Progenitor cell of endocrine pancreas (in vitro differentiated cells): ENCODE results near the gene RELL1. TPM values are rescaled to one million over a fixed set of nuclear protein-coding genes. Genes with fewer than 3 reads are reported as not detected.

Experiments
- DNase-seq: peaks from one replicate; pipeline ENCODE4 v3.0.0; 2021; ENCODE audit warnings: low spot score; ENCODE audit not compliant: unreplicated experiment
- H3K27ac Mint-ChIP-seq: 2 replicates; pipeline ENCODE4 v1.8.0; 2021; ENCODE audit warnings: mild to moderate bottlenecking, moderate library complexity, mixed read lengths
- H3K27me3 Mint-ChIP-seq: 2 replicates; pipeline ENCODE4 v1.8.0; 2021; ENCODE audit warnings: mixed read lengths
- H3K36me3 Mint-ChIP-seq: 2 replicates; pipeline ENCODE4 v1.8.0; 2022; ENCODE audit warnings: mixed read lengths; ENCODE audit not compliant: insufficient read depth
- H3K4me1 Mint-ChIP-seq: 2 replicates; pipeline ENCODE4 v1.8.0; 2021; ENCODE audit warnings: low read depth, mixed read lengths
- H3K4me3 Mint-ChIP-seq: 2 replicates; pipeline ENCODE4 v1.8.0; 2021; ENCODE audit warnings: low read depth, mild to moderate bottlenecking, moderate library complexity, mixed read lengths
- H3K9me3 Mint-ChIP-seq: 2 replicates; pipeline ENCODE4 v1.8.0; 2021; ENCODE audit warnings: low read depth, mixed read lengths
- CTCF ChIP-seq: fragments of 200-600 bp; sonication (generic); IDR thresholded peaks from one replicate; pipeline ENCODE4 v1.5.0; 2021; ENCODE audit warnings: antibody characterized with exemption, mild to moderate bottlenecking; ENCODE audit not compliant: unreplicated experiment
- total RNA-seq: library from RNA; stranded (reverse); gene quantifications from 2 replicates; pipeline ENCODE4 v1.2.1, GENCODE V29; 2021

Gene RELL1
- total RNA-seq, 1 donor from 2014 or later, result 33.6 TPM

GRCh38 chr4:37729649-37730004 is 43.5 kb upstream of the RELL1 start:
- no peak for TF ChIP-seq CTCF
- Mint-ChIP-seq H3K36me3 (no peaks in the 10 kb centered on the region), H3K9me3 (no peaks in the 10 kb centered on the region), H3K4me1 (peaks cover 22% of the 10 kb centered on the region), H3K4me3 (no peak overlapping the region), H3K27ac (peak overlapping the region; percentile 93), H3K27me3 (no peaks in the 10 kb centered on the region)
- DNase-seq, result no peak

DNA sequence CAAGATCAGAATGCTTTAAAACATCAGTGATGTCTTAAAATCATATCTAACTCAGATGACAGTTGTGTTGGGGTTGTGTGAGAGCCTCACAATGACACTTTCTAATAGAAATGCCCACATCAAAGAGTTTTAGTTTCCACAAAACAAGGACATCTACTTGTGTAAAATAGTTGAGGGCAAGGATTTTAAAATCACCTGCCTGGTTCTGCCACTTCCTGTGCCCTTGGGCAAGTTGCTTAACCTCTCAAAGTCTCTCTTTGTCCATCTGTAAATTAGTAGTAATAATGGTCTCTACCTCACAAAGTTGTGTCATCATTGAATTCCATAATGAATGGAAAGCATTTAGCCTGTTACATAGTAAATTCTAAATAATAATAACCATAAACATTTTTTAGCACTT is 41.9 kb upstream of the RELL1 start:
- Mint-ChIP-seq H3K9me3 (peaks cover 4% of the 10 kb centered on the region), H3K4me1 (peaks cover 18% of the 10 kb centered on the region), H3K27me3 (no peaks in the 10 kb centered on the region), H3K36me3 (no peaks in the 10 kb centered on the region), H3K4me3 (no peak overlapping the region), H3K27ac (no peak overlapping the region)
- DNase-seq, result no peak
- no peak for TF ChIP-seq CTCF

GRCh38 chr4:37727635-37728034 is 41.5 kb upstream of the RELL1 start:
- Mint-ChIP-seq H3K9me3 (peaks cover 5% of the 10 kb centered on the region), H3K36me3 (no peaks in the 10 kb centered on the region), H3K27me3 (no peaks in the 10 kb centered on the region), H3K27ac (no peak overlapping the region), H3K4me3 (no peak overlapping the region), H3K4me1 (peaks cover 19% of the 10 kb centered on the region)
- DNase-seq, result no peak
- no peak for TF ChIP-seq CTCF

DNA sequence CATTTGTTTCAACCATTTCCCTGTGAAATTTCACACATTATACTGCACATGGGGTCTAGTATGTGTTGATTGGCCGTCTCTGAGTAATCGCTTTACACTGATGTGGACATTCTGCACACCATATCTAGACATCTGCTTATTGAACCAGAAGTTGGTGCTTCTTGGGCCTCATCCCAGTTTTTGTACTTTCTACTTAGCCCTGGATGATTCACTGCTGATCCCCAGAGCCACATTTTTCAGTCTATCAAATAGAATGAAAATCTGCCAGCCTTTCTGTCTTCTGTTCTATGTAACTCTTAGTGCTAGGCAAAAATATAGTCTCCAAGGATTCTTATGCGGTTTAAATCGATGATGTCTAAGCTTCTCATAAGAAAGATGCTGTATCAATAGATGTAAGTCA is 40.5 kb upstream of the RELL1 start:
- no peak for DNase-seq
- Mint-ChIP-seq H3K27ac (no peak overlapping the region), H3K4me3 (no peak overlapping the region), H3K36me3 (no peaks in the 10 kb centered on the region), H3K9me3 (peaks cover 5% of the 10 kb centered on the region), H3K27me3 (no peaks in the 10 kb centered on the region), H3K4me1 (peaks cover 27% of the 10 kb centered on the region)
- TF ChIP-seq CTCF, result no peak

DNA sequence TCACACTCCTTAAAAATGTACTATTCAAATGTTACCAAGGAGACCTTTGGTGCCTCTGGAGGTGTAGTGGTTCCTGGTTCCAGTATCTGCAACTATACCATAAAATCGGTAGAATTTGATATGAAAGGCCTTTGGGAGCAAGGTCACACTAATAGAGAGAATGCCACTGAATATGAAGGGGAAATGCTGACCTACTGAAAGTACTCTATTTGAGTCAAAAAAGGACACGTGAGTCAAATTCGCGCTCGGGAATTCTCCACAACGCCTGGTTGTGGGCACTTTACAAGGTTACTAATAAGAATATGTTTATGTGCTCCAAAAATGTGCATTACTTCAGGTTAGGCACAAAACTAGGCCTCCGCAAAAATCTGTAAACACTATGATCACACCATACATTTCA is 39.5 kb upstream of the RELL1 start:
- no peak for DNase-seq
- Mint-ChIP-seq H3K9me3 (peaks cover 5% of the 10 kb centered on the region), H3K27ac (no peak overlapping the region), H3K4me3 (no peak overlapping the region), H3K4me1 (peaks cover 31% of the 10 kb centered on the region), H3K36me3 (no peaks in the 10 kb centered on the region), H3K27me3 (no peaks in the 10 kb centered on the region)
- no peak for TF ChIP-seq CTCF
